A673 (cell line): ENCODE measurements around the gene CDK5R2.

Experiments
- CTCF ChIP-seq: fragments of 300-800, 200-600 bp; sonication (generic); conservative IDR thresholded peaks from 2 replicates; pipeline ENCODE4 v1.5.1; 2017; ENCODE audit warnings: low read depth, mild to moderate bottlenecking, antibody characterized with exemption, low read length, moderate library complexity, mixed read lengths
- EZH2 ChIP-seq: fragments of 200-600 bp; sonication (generic); IDR thresholded peaks from 2 replicates; pipeline ENCODE4 v1.6.1; 2017; ENCODE audit warnings: borderline replicate concordance, low read depth, mild to moderate bottlenecking, mixed read lengths, antibody characterized with exemption, low read length; ENCODE audit not compliant: poor library complexity, severe bottlenecking

GRCh38 chr2:218970894-218971293 is 11.4 kb downstream of the CDK5R2 start:
- no peak for TF ChIP-seq CTCF
- TF ChIP-seq EZH2, result no peak
